ENCODE measurements around the gene HECA. TPM values are rescaled to one million over a fixed set of nuclear protein-coding genes. Genes with fewer than 3 reads are reported as not detected.

The HECA gene
- total and polyA plus RNA-seq, 2 of the 4 experiments (the other 2 are of a cell fraction) = 3.1 to 4.3 TPM

- Histone ChIP-seq H3K4me1 (ENCODE audit: control insufficient read depth, insufficient read depth, low read length) (peaks cover 20% of the 10 kb centered on the region), H3K56ac (ENCODE audit: extremely low read depth, insufficient read depth, low read length) (no peak overlapping the region), H3K4ac (ENCODE audit: low read depth, low read length) (no peak overlapping the region), H2AK5ac (ENCODE audit: low read depth, low read length) (no peak overlapping the region), H2BK15ac (ENCODE audit: low read depth, low read length) (no peak overlapping the region), H3K23ac (ENCODE audit: low read depth, low read length) (no peak overlapping the region), H3K9me1 (ENCODE audit: insufficient read depth, low read length) (peaks cover 12% of the 10 kb centered on the region), H2BK5ac (ENCODE audit: low read depth, low read length, poor library complexity, severe bottlenecking) (no peak overlapping the region), H3K14ac (replicated peaks; ENCODE audit: low read depth, low read length) (no peak overlapping the region), H3K18ac (ENCODE audit: low read depth, low read length) (no peak overlapping the region), H3K79me1 (ENCODE audit: low read depth in 1 of 2, low read length in 2 of 2) (peaks cover 8 to 30% of the 10 kb centered on the region in 2 experiments), H4K8ac (ENCODE audit: low read depth in 2 of 2, low read length in 2 of 2) (no peak overlapping the region), H2BK120ac (ENCODE audit: low read depth, low read length) (no peak overlapping the region), H4K5ac (ENCODE audit: low read depth, low read length) (no peak overlapping the region), H3K27me3 (ENCODE audit: control insufficient read depth, insufficient read depth, low read length) (no peaks in the 10 kb centered on the region; the same call in 1 of the 2 replicates), H3K9ac (ENCODE audit: low read depth, low read length) (no peak overlapping the region), H3K36me3 (ENCODE audit: control insufficient read depth, insufficient read depth, low read length) (no peaks in the 10 kb centered on the region), H3K4me2 (ENCODE audit: low read depth, low read length) (no peak overlapping the region), H3K4me3 (ENCODE audit: insufficient read depth, low read depth, low read length) (no peak overlapping the region), H2AK9ac (replicated peaks; ENCODE audit: low read depth, low read length, poor library complexity) (no peak overlapping the region), H3K9me3 (ENCODE audit: control insufficient read depth, insufficient read depth, low read length) (no peaks in the 10 kb centered on the region), H4K91ac (ENCODE audit: insufficient read depth, low read depth, low read length) (no peak overlapping the region), H2BK20ac (ENCODE audit: low read depth, low read length) (no peak overlapping the region), H3K27ac (ENCODE audit: insufficient read depth, low read length) (no peak overlapping the region), H4K20me1 (ENCODE audit: insufficient read depth, low read length) (peaks cover 29% of the 10 kb centered on the region; the same call in 1 of the 2 replicates), H2AFZ (replicated peaks; ENCODE audit: low read length, poor library complexity) (no peak overlapping the region)
- TF ChIP-seq POLR2A (IDR thresholded peaks at IDR 0.05; ENCODE audit: low read depth, low read length) (no peak), FOS (IDR thresholded peaks at IDR 0.05; ENCODE audit: low read depth, low read length) (no peak), CHD1 (IDR thresholded peaks at IDR 0.05; ENCODE audit: low read depth, low read length) (no peak), MXI1 (IDR thresholded peaks at IDR 0.05; ENCODE audit: borderline replicate concordance, low read depth, low read length) (no peak), USF2 (IDR thresholded peaks at IDR 0.05; ENCODE audit: low read depth, low read length) (no peak), SMC3 (IDR thresholded peaks at IDR 0.05; ENCODE audit: low read depth, low read length) (no peak), BHLHE40 (IDR thresholded peaks at IDR 0.05; ENCODE audit: low read depth, low read length) (no peak), NFE2L2 (IDR thresholded peaks at IDR 0.05; ENCODE audit: low read depth, low read length) (no peak), MAZ (IDR thresholded peaks at IDR 0.05; ENCODE audit: borderline replicate concordance, low read depth, low read length) (no peak), RAD21 (IDR thresholded peaks at IDR 0.05; ENCODE audit: low read length) (no peak), CEBPB (IDR thresholded peaks at IDR 0.05; ENCODE audit: low read depth, low read length) (no peak), RCOR1 (IDR thresholded peaks at IDR 0.05; ENCODE audit: insufficient replicate concordance, low read length) (no peak), ELK1 (IDR thresholded peaks at IDR 0.05; ENCODE audit: borderline replicate concordance, low read depth, low read length) (no peak), MAFK (IDR thresholded peaks at IDR 0.05; ENCODE audit: low read depth, low read length) (no peak), CTCF (conservative IDR thresholded peaks at IDR 0.05; ENCODE audit: low read depth, low read length) (no peak), RFX5 (IDR thresholded peaks at IDR 0.05; ENCODE audit: low read depth, low read length) (no peak)
- POLR2A ChIA-PET (ENCODE audit: unreplicated experiment) = no interaction called here
- no CpG with 5 or more reads among the region's 5 CpGs for WGBS, 2 experiments (ENCODE audit: extremely low coverage in 2 of 2, insufficient read length in 1 of 2)
- in situ Hi-C loops (cut with MboI; ENCODE audit: low sequenced_read_pairs) = no loop called here
- CTCF ChIA-PET = interaction anchor here (0.9 kb wide), 1 partner anchor 18 kb away, joined by 4 read pairs; no protein-coding TSS in a partner anchor
- DNase-seq (no peak), ATAC-seq (ENCODE audit: low read depth) (no peak)
- BruUV-seq (replicated peaks) = no TSS peak
- dilution Hi-C loops (cut with HindIII; ENCODE audit: low sequenced_read_pairs, unreplicated experiment) = no loop called here
- intact Hi-C loops (cut with micrococcal nuclease) = no loop called here
Measured at GRCh38 chr6:139156102-139156501, 21.2 kb downstream of the HECA start.
